ENCODE measurements around the gene TMEM135.

Gene TMEM135

GRCh38 chr11:87366763-87367405, 329.1 kb downstream of the TMEM135 start:
- DNase-seq: no peak

GRCh38 chr11:87368151-87368550, 330.4 kb downstream of the TMEM135 start:
- no peak for DNase-seq

DNA sequence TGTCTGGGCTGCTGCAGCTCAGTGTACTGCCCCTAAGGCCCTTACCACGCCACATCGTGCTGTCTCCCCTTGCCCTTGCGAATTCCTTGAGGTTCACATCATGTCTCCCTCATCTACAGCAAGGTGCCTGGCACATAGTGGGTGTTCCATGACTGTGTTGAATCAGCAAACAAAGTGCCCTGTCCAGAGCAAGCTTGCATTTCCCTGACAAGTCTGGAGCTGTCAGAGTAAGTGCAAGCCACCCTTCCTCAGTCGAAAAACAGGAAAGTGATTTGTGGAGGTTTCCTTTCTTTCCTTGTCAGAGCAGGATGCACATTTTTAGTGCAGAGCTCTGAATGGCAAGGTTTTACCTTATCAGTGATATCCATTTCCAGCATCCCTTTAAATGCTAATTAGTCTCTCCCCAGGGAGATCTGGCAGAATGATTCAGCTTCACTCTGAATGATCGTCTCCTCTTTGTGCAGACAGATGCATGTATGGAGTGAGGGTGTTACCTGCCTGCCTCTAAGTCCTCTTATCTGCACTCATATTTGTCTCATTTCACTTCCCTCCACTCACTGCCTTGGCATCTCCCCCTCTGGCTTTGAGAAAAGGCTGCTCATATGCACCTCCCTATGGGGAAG, 331.2 kb downstream of the TMEM135 start:
- DNase-seq: no peak

- DNase-seq: no peak
These were observed 332.2 kb downstream of the TMEM135 start for GRCh38 chr11:87369888-87370287.

- DNase-seq: no peak
These were observed 334.3 kb downstream of the TMEM135 start for GRCh38 chr11:87372065-87372464.

Data from midbrain (tissue), 1 donor.